IPS DF 6.9 (cell line): ENCODE measurements around the gene HIBCH.

Source experiments
- DNase-seq: peaks from one replicate; pipeline ENCODE4 v3.0.0-alpha.2; 2013; ENCODE audit warnings: low read depth, low spot score
- H3K27ac ChIP-seq: one replicate; pipeline ENCODE4 v1.5.1; 2013; ENCODE audit warnings: low read length, control low read depth
- H3K27me3 ChIP-seq: 2 replicates; pipeline ENCODE4 v1.6.1; 2013; ENCODE audit warnings: mild to moderate bottlenecking, low read length; ENCODE audit not compliant: control insufficient read depth, insufficient read depth
- H3K36me3 ChIP-seq: 2 replicates; pipeline ENCODE4 v1.6.1; 2013; ENCODE audit warnings: low read length; ENCODE audit not compliant: control insufficient read depth, insufficient read depth
- H3K4me1 ChIP-seq: 2 replicates; pipeline ENCODE4 v1.6.1; 2013; ENCODE audit warnings: low read length; ENCODE audit not compliant: control insufficient read depth, insufficient read depth
- H3K4me3 ChIP-seq: 2 replicates; pipeline ENCODE4 v1.5.1; 2013; ENCODE audit warnings: mild to moderate bottlenecking, low read length
- H3K9me3 ChIP-seq: 2 replicates; pipeline ENCODE4 v1.6.1; 2013; ENCODE audit warnings: low read length, inconsistent platforms; ENCODE audit not compliant: control insufficient read depth, insufficient read depth
- WGBS: extraction: QIAGEN DNeasy Blood & Tissue Kit; methylation state at CpG from one replicate; pipeline ENCODE4 v1.1.7; 2013; ENCODE audit warnings: mixed read lengths, missing lambda C conversion rate; ENCODE audit not compliant: insufficient read length, insufficient coverage; 5-methylcytosine and 5-hydroxymethylcytosine counted together

HIBCH gene

GRCh38 chr2:190357600-190357999, 38.0 kb upstream of the HIBCH start:
- H3K36me3 ChIP-seq: no peaks in the 10 kb centered on the region
- no peaks in the 10 kb centered on the region for H3K27me3 ChIP-seq
- no peaks in the 10 kb centered on the region for H3K9me3 ChIP-seq
- no CpG with 5 or more reads among the region's 2 CpGs for WGBS
- no peak for DNase-seq
- no peak overlapping the region for H3K4me3 ChIP-seq
- no peaks in the 10 kb centered on the region for H3K4me1 ChIP-seq
- no peak overlapping the region for H3K27ac ChIP-seq

DNA sequence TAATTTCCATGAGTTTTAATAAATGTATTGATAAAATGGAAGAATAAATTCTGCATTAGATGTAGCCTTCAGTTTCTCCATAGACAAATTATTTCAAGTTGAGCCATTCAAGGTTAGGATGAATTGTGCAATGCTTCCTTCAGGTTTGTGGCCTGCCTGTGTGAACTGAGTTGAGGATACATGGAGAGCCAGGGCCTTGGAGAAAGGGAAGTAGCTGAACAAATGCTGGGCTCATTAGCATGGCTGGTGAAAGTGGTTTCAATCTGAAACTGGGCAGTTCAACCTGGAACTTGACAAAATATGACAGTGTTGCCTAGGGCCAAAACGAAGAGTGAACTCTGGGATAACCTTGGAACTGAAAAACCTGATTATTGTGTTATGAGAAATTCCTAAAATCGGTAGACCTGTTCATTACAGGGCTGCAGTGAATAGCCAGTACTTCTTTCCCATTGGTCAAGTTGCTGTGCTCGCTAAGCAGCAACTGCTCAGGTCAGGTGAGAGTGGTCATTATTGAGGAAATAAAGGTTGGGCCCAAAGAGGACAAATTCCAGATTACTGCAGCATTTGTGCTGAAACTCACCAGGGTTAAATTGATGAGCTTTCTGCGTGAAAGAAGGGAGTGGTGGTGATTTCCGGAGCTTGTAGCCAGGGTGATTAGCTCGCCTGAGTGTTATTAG, 36.5 kb upstream of the HIBCH start:
- no CpG with 5 or more reads among the region's 6 CpGs for WGBS
- DNase-seq: no peak

DNA sequence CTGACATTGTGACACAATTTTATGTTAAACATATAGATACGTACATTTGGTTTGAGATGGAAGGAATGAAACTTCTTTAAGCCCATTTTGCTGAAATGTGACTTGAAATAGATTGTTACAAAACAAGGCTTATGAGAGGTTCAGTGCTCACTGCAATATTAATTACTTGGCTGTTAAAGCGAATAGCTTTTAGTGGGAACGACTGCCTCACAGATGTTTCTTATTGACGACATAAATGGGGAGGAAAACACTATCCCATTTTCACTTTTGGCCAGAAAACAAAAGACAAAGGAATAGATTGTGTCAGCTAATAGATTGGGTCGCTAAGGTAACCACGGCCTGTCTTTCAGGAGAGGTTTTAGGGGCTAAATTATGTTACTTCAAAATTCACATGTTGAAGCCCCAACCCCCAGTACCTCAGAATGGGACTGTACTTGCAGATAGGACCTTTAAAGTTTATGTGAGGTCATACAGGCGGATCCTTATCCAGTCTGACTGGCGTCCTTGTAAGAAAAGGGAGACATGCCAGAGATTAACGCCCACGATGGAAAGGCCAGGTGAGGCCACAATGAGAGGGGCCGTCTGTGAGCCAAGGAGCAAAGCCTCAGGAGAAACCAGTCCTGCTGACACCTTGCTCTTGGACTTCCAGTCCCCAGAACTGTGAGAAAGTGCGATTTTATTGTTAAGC, 34.5 kb upstream of the HIBCH start:
- H3K27ac ChIP-seq: no peak overlapping the region
- H3K9me3 ChIP-seq: no peaks in the 10 kb centered on the region
- no peaks in the 10 kb centered on the region for H3K36me3 ChIP-seq
- no CpG with 5 or more reads among the region's 12 CpGs for WGBS
- no peak for DNase-seq
- no peaks in the 10 kb centered on the region for H3K27me3 ChIP-seq
- H3K4me3 ChIP-seq: no peak overlapping the region
- H3K4me1 ChIP-seq: no peaks in the 10 kb centered on the region

More for the DNA sequence above, 36.5 kb upstream of the HIBCH start:
- Histone ChIP-seq H3K27me3 (no peaks in the 10 kb centered on the region), H3K27ac (no peak overlapping the region), H3K9me3 (no peaks in the 10 kb centered on the region), H3K36me3 (no peaks in the 10 kb centered on the region), H3K4me3 (no peak overlapping the region), H3K4me1 (no peaks in the 10 kb centered on the region)

- no peaks in the 10 kb centered on the region for H3K4me1 ChIP-seq
- DNase-seq: no peak
- H3K27ac ChIP-seq: no peak overlapping the region
- no peaks in the 10 kb centered on the region for H3K36me3 ChIP-seq
- H3K9me3 ChIP-seq: no peaks in the 10 kb centered on the region
- H3K27me3 ChIP-seq: no peaks in the 10 kb centered on the region
- no peak overlapping the region for H3K4me3 ChIP-seq
These were observed 33.9 kb upstream of the HIBCH start for GRCh38 chr2:190353537-190353899.

DNA sequence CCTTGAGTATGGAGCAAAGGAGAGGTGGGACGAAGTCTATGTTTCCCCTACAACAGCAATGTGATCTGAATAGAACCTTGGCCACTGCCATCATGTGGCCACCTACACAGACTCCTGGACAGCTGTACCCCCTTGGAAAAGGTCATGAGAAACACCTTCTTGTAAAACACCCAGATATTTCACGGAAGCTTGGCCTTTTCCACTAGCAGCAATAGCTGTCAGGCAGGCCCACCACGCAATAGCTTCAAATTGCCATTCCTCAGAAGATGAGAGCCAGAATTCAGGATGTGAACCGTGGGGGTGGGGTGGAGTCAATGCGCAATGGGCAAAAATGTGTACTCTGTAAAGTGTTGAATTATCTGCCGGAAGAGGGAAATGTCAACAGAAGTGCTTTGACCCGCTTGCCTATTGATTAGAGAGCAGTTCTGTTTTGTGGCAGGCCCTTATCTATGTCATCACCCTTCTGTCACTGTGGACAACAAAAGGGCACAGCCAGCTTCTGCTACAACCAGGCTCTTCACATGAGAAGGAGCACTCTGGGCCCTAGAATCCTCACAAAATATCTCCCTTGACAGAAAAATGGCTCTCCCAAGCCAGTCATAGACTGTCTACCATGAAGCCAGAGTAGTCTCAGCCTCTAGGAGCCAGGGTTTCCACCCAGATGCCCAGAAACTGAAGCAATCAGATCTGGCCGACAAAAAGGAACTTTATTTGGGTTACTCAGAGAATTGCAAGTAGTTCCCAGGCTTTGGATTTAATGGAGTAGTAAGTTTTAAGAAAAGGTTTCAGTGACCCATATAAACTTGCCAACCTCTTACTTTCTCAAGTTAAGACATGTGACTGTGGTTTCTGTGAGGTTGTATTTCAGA, 33.3 kb upstream of the HIBCH start:
- no peak overlapping the region for H3K27ac ChIP-seq
- H3K4me1 ChIP-seq: no peaks in the 10 kb centered on the region
- H3K27me3 ChIP-seq: no peaks in the 10 kb centered on the region
- WGBS: no CpG with 5 or more reads among the region's 8 CpGs
- no peaks in the 10 kb centered on the region for H3K9me3 ChIP-seq
- DNase-seq: no peak
- no peaks in the 10 kb centered on the region for H3K36me3 ChIP-seq
- H3K4me3 ChIP-seq: no peak overlapping the region

GRCh38 chr2:190351955-190352354, 32.3 kb upstream of the HIBCH start:
- H3K4me1 ChIP-seq: no peaks in the 10 kb centered on the region
- no CpG with 5 or more reads among the region's 3 CpGs for WGBS
- H3K36me3 ChIP-seq: no peaks in the 10 kb centered on the region
- H3K27ac ChIP-seq: no peak overlapping the region
- H3K9me3 ChIP-seq: no peaks in the 10 kb centered on the region
- no peak overlapping the region for H3K4me3 ChIP-seq
- no peaks in the 10 kb centered on the region for H3K27me3 ChIP-seq
- DNase-seq: no peak

GRCh38 chr2:190350371-190350770, 30.7 kb upstream of the HIBCH start:
- H3K4me3 ChIP-seq: no peak overlapping the region
- no peaks in the 10 kb centered on the region for H3K4me1 ChIP-seq
- no peaks in the 10 kb centered on the region for H3K9me3 ChIP-seq
- H3K27ac ChIP-seq: no peak overlapping the region
- H3K27me3 ChIP-seq: no peaks in the 10 kb centered on the region
- H3K36me3 ChIP-seq: no peaks in the 10 kb centered on the region
- no peak for DNase-seq

DNA sequence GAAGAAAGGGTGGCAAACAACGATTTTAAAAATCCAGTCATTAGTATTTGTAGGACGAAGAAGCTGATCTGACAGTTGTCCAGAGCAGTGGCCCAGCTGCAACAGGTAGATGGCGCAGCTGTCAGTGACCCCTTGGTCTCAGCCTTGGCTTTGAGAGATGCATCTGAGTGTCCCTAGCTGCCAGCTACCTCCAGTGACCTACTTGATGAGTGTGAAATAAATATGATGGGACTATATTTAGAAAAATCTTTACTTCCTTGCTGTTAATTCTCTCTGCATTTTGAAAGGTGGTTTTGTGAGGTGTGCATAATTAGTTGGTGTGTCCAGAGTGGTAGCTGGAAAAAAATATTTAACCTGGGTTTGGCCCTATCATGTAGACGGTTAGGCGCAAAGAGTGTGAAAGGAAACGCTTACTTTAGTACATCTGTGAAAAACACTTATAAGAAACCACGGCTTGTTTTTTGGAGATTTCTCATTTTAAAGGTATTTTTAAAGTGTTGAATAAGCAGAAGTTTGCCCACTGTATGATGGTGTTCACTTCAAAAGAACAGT, 24.7 kb upstream of the HIBCH start:
- WGBS: no CpG with 5 or more reads among the region's 7 CpGs
- no peak for DNase-seq
- Histone ChIP-seq H3K9me3 (no peaks in the 10 kb centered on the region), H3K27ac (no peak overlapping the region), H3K4me1 (no peaks in the 10 kb centered on the region; the same call in 1 of the 2 replicates), H3K36me3 (no peaks in the 10 kb centered on the region), H3K4me3 (peak overlapping the region; percentile 44; the same call in 1 of the 2 replicates), H3K27me3 (no peaks in the 10 kb centered on the region; the same call in 1 of the 2 replicates)

GRCh38 chr2:190343536-190344275, 24.1 kb upstream of the HIBCH start, which contains the start of gene INPP1:
INPP1 (plus strand) TSS chr2:190343589; CDS start chr2:190360103, 16,514 bp downstream.
- no peaks in the 10 kb centered on the region for H3K36me3 ChIP-seq
- no peaks in the 10 kb centered on the region; the same call in 1 of the 2 replicates for H3K27me3 ChIP-seq
- no CpG with 5 or more reads among the region's 99 CpGs for WGBS
- H3K27ac ChIP-seq: no peak within 1 kb of the TSS
- no peaks in the 10 kb centered on the region; the same call in 1 of the 2 replicates for H3K4me1 ChIP-seq
- no peaks in the 10 kb centered on the region for H3K9me3 ChIP-seq
- H3K4me3 ChIP-seq: peak within 1 kb of the TSS; percentile 44; the same call in 1 of the 2 replicates
- no peak for DNase-seq
